Measurements from ENCODE around the gene PPM1A.

PPM1A gene

GRCh38 chr14:60326274-60326673 lies 77.3 kb downstream of the PPM1A start:
- DNase-seq, result no peak

GRCh38 chr14:60327447-60328331 lies 78.7 kb downstream of the PPM1A start:
- DNase-seq, result peak; percentile 18

DNA sequence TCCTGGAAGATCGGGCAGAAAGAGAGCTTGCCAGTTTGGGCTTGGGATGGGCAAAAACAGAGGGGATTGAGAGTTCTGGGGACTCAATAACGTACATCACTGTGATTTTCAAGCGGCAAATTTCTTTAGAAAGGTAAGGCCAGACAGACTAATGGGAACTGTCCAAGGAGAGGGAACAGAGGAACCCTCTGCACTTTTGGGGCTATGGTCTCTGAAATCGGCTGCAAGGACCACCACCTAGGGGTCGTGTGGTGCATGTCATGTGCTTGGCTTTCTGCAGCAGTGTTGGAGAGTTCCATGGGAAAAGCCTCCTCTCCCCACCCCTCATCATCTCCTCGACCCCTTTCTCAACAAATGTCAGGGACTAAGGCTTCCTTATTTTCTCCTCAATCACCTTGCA lies 79.6 kb downstream of the PPM1A start:
- no peak for DNase-seq

- no peak for DNase-seq
Observed at GRCh38 chr14:60329274-60329673, 80.3 kb downstream of the PPM1A start.

GRCh38 chr14:60331201-60332045 lies 82.4 kb downstream of the PPM1A start:
- peak; percentile 41 for DNase-seq

- no peak for DNase-seq
Observed at GRCh38 chr14:60332046-60332399, 83.0 kb downstream of the PPM1A start.

GRCh38 chr14:60332869-60333268 lies 83.8 kb downstream of the PPM1A start:
- DNase-seq, result no peak

DNA sequence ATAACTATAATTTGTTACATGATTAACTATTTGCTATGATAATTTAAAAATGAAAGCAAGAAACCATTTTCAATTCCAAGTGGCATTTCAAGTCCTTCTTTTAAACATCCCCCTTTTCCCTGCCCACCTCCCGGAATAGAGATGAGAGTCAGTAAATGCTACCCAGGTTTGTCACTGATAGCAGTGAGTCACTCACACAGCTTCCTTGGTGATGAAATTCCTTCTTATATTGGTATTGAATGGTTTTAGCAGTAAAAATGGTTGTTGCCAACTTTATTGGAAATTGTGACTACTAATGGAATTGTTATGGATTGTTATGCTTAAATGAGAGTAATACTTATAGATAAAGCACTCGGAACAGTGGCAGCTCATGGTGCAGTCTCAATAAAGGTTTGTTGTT lies 90.5 kb downstream of the PPM1A start:
- no peak for DNase-seq

DNA sequence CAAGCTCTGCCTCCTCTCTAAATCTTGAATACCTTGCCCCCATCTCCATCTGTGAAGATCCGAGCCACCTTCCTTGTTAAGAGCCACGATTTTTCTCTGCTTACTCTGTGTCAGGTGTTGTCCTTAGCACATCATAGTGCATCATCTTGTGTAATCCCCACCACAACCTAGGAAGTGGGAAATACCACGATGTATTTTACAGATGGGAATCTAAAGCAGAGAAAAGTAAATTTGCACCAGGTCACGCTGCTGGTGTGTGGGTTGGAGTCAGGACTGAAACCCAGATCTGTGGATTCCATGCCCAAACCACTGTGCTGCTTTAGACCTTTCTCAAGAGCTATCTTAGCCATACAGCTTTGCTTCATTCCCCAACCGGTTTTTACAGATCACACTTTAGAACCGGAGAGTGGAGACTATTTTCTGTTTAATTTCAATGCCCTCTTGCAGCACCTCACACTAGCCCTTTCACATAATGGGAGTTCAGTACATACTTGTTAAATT lies 94.6 kb downstream of the PPM1A start:
- DNase-seq, result no peak

- DNase-seq, result no peak
Observed at GRCh38 chr14:60344751-60345150, 95.7 kb downstream of the PPM1A start.

DNA sequence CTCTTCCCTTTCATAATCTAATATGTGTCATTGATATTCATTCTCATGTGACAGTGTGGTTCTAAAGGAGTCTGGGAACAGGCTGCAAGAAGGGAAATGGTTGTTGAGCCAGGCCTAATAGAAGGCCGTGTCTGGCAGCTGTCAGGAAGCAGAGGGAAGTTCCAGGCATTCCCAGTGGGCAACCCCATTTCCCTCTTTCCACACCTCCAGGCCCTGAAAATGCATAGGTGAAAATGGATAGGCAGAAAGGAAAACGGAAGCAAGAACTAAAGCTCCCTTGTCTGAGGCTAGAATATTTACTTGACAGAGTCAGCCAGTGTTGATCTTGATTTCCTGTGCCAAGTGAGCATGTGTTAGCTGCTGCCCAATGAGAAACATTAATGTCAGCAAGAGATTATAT lies 97.7 kb downstream of the PPM1A start:
- DNase-seq, result no peak

DNA sequence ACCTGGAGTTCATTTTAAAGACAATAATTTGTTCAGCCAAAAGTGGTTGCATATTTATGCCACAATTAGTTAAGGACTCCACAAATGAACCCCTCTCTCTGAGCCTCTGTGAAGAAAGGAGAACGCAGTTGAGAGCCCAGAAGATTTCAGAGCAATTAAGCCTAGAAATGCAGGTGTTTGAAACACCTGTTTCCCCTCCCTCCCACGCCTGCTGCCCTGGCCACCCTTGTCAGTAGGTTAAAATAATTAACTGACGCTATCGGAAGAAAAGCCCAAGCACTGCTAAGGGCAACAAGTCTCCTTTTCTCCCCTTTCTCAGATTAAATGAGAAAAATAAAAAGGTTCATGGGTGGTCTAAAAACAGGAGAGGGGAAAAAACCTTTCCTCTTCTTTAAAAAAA lies 99.2 kb downstream of the PPM1A start:
- peak; percentile 9 for DNase-seq
